Liver (tissue), 9 donors: Measurements from ENCODE around the gene RASGRP3. TPM values are rescaled to one million over a fixed set of nuclear protein-coding genes. Genes with fewer than 3 reads are reported as not detected.

Experiments
- DNase-seq: peaks from one replicate; pipeline ENCODE4 v3.0.0-alpha.2; 2017; ENCODE audit warnings: low spot score
- H3K27ac ChIP-seq, 2 donors: one replicate each; pipeline ENCODE4 v1.7.0; 2013; ENCODE audit warnings: inconsistent platforms in 2 of 2, low read length in 2 of 2, control low read depth in 1 of 2, low read depth in 1 of 2, mild to moderate bottlenecking in 1 of 2
- H3K27me3 ChIP-seq, 4 donors: one replicate each; pipeline versions ENCODE4 v1.6.1 to v1.7.0; 2013; ENCODE audit warnings: low read length in 3 of 4, inconsistent platforms in 1 of 4, mild to moderate bottlenecking in 1 of 4, moderate library complexity in 1 of 4; ENCODE audit not compliant: control insufficient read depth in 4 of 4, insufficient read depth in 4 of 4
- H3K36me3 ChIP-seq, 4 donors: one replicate each; pipeline versions ENCODE4 v1.6.1 to v1.7.0; 2013; ENCODE audit warnings: low read length in 3 of 4, mild to moderate bottlenecking in 3 of 4, low read depth in 1 of 4, moderate library complexity in 1 of 4; ENCODE audit not compliant: control insufficient read depth in 4 of 4, insufficient read depth in 3 of 4
- H3K4me1 ChIP-seq, 4 donors: one replicate each; pipeline versions ENCODE4 v1.6.1 to v1.7.0; 2013; ENCODE audit warnings: low read length in 3 of 4, mild to moderate bottlenecking in 3 of 4, moderate library complexity in 1 of 4; ENCODE audit not compliant: control insufficient read depth in 4 of 4, insufficient read depth in 4 of 4
- H3K4me3 ChIP-seq, 3 donors: one replicate each; pipeline versions ENCODE4 v1.6.1 to v1.7.0; 2013; ENCODE audit warnings: low read length in 3 of 3, control low read depth in 1 of 3, low read depth in 1 of 3, mild to moderate bottlenecking in 1 of 3
- H3K9ac ChIP-seq, 2 donors: one replicate each; pipeline ENCODE4 v1.7.0; 2013; ENCODE audit warnings: low read length in 2 of 2, mild to moderate bottlenecking in 2 of 2, moderate library complexity in 2 of 2, control low read depth in 1 of 2, low read depth in 1 of 2
- H3K9me3 ChIP-seq, 4 donors: one replicate each; pipeline versions ENCODE4 v1.6.1 to v1.7.0; 2013; ENCODE audit warnings: low read length in 3 of 4; ENCODE audit not compliant: control insufficient read depth in 4 of 4
- ATF3 ChIP-seq: IDR thresholded peaks from 2 replicates; pipeline ENCODE4 v1.6.1; 2016; ENCODE audit warnings: antibody characterized with exemption
- CTCF ChIP-seq: fragments of 150-350 bp; IDR thresholded peaks from 2 replicates; pipeline ENCODE4 v1.5.1; 2017; ENCODE audit warnings: improper control_type of control experiment, low read depth, low read length; ENCODE audit not compliant: missing input control
- EGR1 ChIP-seq, 2 donors: IDR thresholded peaks; 2 replicates each; pipeline ENCODE4 v1.6.1; 2016 to 2018; ENCODE audit warnings: antibody characterized with exemption in 2 of 2, low read depth in 2 of 2
- FOXA1 ChIP-seq: IDR thresholded peaks from 2 replicates; pipeline ENCODE4 v1.6.1; 2016; ENCODE audit warnings: antibody characterized with exemption
- FOXA2 ChIP-seq: IDR thresholded peaks from 2 replicates; pipeline ENCODE4 v1.6.1; 2016; ENCODE audit warnings: antibody characterized with exemption
- GABPA ChIP-seq, 2 donors: IDR thresholded peaks in 1 of 2; conservative IDR thresholded peaks in 1 of 2; 2 replicates each; pipeline ENCODE4 v1.6.1; 2016; ENCODE audit warnings: antibody characterized with exemption in 2 of 2, mild to moderate bottlenecking in 1 of 2, moderate library complexity in 1 of 2
- HNF4A ChIP-seq, 2 donors: conservative IDR thresholded peaks; 2 replicates each; pipeline ENCODE4 v1.6.1; 2016; ENCODE audit warnings: antibody characterized with exemption in 2 of 2, mild to moderate bottlenecking in 2 of 2
- HNF4G ChIP-seq: IDR thresholded peaks from 2 replicates; pipeline ENCODE4 v1.6.1; 2016; ENCODE audit warnings: antibody characterized with exemption
- JUND ChIP-seq, 2 donors: IDR thresholded peaks; 2 replicates each; pipeline ENCODE4 v1.6.1; 2016; ENCODE audit warnings: antibody characterized with exemption in 2 of 2
- MAX ChIP-seq: IDR thresholded peaks from 2 replicates; pipeline ENCODE4 v1.6.1; 2016; ENCODE audit warnings: antibody characterized with exemption
- NR2F2 ChIP-seq: IDR thresholded peaks from 2 replicates; pipeline ENCODE4 v1.6.1; 2016; ENCODE audit warnings: antibody characterized with exemption
- RAD21 ChIP-seq, 2 donors: IDR thresholded peaks; 2 replicates each; pipeline ENCODE4 v1.6.1; 2016; ENCODE audit warnings: antibody characterized with exemption in 2 of 2, mild to moderate bottlenecking in 2 of 2
- REST ChIP-seq: IDR thresholded peaks from 2 replicates; pipeline ENCODE4 v1.6.1; 2016; ENCODE audit warnings: antibody characterized with exemption, mild to moderate bottlenecking
- RXRA ChIP-seq, 2 donors: IDR thresholded peaks; 2 replicates each; pipeline ENCODE4 v1.6.1; 2017 to 2018; ENCODE audit warnings: antibody characterized with exemption in 2 of 2, mild to moderate bottlenecking in 1 of 2
- SP1 ChIP-seq: IDR thresholded peaks from 2 replicates; pipeline ENCODE4 v1.6.1; 2018; ENCODE audit warnings: antibody characterized with exemption, mild to moderate bottlenecking
- TAF1 ChIP-seq: conservative IDR thresholded peaks from 2 replicates; pipeline ENCODE4 v1.6.1; 2016; ENCODE audit warnings: antibody characterized with exemption, mild to moderate bottlenecking
- YY1 ChIP-seq: IDR thresholded peaks from 2 replicates; pipeline ENCODE4 v1.6.1; 2016; ENCODE audit warnings: antibody characterized with exemption, mild to moderate bottlenecking
- ZBTB33 ChIP-seq: IDR thresholded peaks from 2 replicates; pipeline ENCODE4 v1.6.1; 2016; ENCODE audit warnings: antibody characterized with exemption
- WGBS: extraction: QIAGEN DNeasy Blood & Tissue Kit; methylation state at CpG from one replicate; pipeline ENCODE4 v1.1.7; 2013; 5-methylcytosine and 5-hydroxymethylcytosine counted together
- polyA plus RNA-seq, 2 donors: library from polyadenylated mRNA; stranded (reverse) in 1 of 2; unstranded in 1 of 2; fragments of 200-250 nt in 1 of 2; fragments of >200 nt in 1 of 2; fragmentation: Nextera tagmentation in 1 of 2; extraction: Ambion mirVana in 1 of 2; gene quantifications; one replicate each; pipeline versions ENCODE4 v1.2.1 to v1.2.3, GENCODE V29; 2013 to 2015
- total RNA-seq, 2 donors: library from RNA; depleted of rRNA; stranded (reverse); fragments of >200 nt; gene quantifications; one replicate each; pipeline ENCODE4 v1.2.3, GENCODE V29; 2014
- donor health status: healthy.
- donor health status: healthy.
- donor health status: healthy.
- donor health status: healthy.
- donor health status: healthy.

The RASGRP3 gene
- total and polyA plus RNA-seq, 4 donors, result 1.8 to 9.9 (median 7.0) TPM

- H3K27ac ChIP-seq, result no peak overlapping the region
- H3K27me3 ChIP-seq, result no peaks in the 10 kb centered on the region
- no peaks in the 10 kb centered on the region for H3K9me3 ChIP-seq
- no peaks in the 10 kb centered on the region for H3K36me3 ChIP-seq
- no peaks in the 10 kb centered on the region for H3K4me1 ChIP-seq
- DNase-seq, result no peak
- H3K4me3 ChIP-seq, result no peak overlapping the region
- WGBS, result 86% methylated on average over 5 of the region's 5 CpGs
- no peak overlapping the region for H3K9ac ChIP-seq
- no peak for TF ChIP-seq SP1
- no peak for TF ChIP-seq FOXA2
- TF ChIP-seq TAF1, result no peak
- TF ChIP-seq ZBTB33, result no peak
- TF ChIP-seq HNF4G, result no peak
- no peak for TF ChIP-seq MAX
- no peak for TF ChIP-seq YY1
- TF ChIP-seq FOXA1, result no peak
- no peak for TF ChIP-seq HNF4A (conservative IDR thresholded peaks at IDR 0.05)
- no peak for TF ChIP-seq REST
- TF ChIP-seq JUND (IDR thresholded peaks at IDR 0.05), result no peak
- TF ChIP-seq EGR1 (IDR thresholded peaks at IDR 0.05; ENCODE audit: low read depth in 2 of 2), result no peak
- no peak for TF ChIP-seq CTCF
- no peak for TF ChIP-seq RXRA (IDR thresholded peaks at IDR 0.05)
- no peak for TF ChIP-seq NR2F2
- no peak for TF ChIP-seq GABPA (IDR thresholded peaks at IDR 0.05 in 1 of 2, conservative IDR thresholded peaks at IDR 0.05 in 1 of 2)
- no peak for TF ChIP-seq ATF3
- TF ChIP-seq RAD21 (IDR thresholded peaks at IDR 0.05), result no peak
These were observed 33.6 kb downstream of the RASGRP3 start for GRCh38 chr2:33509908-33510585.
